Neutrophil (primary cell): ENCODE data around the gene NUP98.

ENCODE experiments used
- H3K27ac ChIP-seq: fragments of 200-600 bp; sonication (generic); 2 replicates; pipeline ENCODE4 v1.5.1; 2016; ENCODE audit warnings: mild to moderate bottlenecking, moderate library complexity
- H3K27me3 ChIP-seq: fragments of 200-600 bp; sonication (generic); 2 replicates; pipeline ENCODE4 v1.6.0; 2016; ENCODE audit warnings: mild to moderate bottlenecking
- H3K36me3 ChIP-seq: fragments of 200-600 bp; sonication (generic); 2 replicates; pipeline ENCODE4 v1.5.1; 2017
- H3K4me1 ChIP-seq, 2 experiments: fragments of 200-600 bp in 1 of 2; sonication (generic) in 1 of 2; 1 replicate in 1 of 2; 2 replicates in 1 of 2; pipeline versions ENCODE4 v1.5.1 to v1.6.1; 2013 to 2016; ENCODE audit warnings: low read depth in 1 of 2, low read length in 1 of 2, mild to moderate bottlenecking in 1 of 2, moderate library complexity in 1 of 2; ENCODE audit not compliant: control insufficient read depth in 1 of 2, insufficient read depth in 1 of 2
- H3K4me3 ChIP-seq, 2 experiments: fragments of 200-600 bp in 1 of 2; sonication (generic) in 1 of 2; 1 replicate in 1 of 2; 2 replicates in 1 of 2; pipeline ENCODE4 v1.5.1; 2013 to 2016; ENCODE audit warnings: low read depth in 1 of 2, low read length in 1 of 2, mild to moderate bottlenecking in 1 of 2, moderate library complexity in 1 of 2
- H3K9me3 ChIP-seq: fragments of 200-600 bp; sonication (generic); 2 replicates; pipeline ENCODE4 v1.5.1; 2016
- CTCF ChIP-seq: fragments of 200-600 bp; sonication (generic); IDR thresholded peaks from 2 replicates; pipeline ENCODE4 v1.5.1; 2016; ENCODE audit warnings: antibody characterized with exemption

Gene NUP98

DNA sequence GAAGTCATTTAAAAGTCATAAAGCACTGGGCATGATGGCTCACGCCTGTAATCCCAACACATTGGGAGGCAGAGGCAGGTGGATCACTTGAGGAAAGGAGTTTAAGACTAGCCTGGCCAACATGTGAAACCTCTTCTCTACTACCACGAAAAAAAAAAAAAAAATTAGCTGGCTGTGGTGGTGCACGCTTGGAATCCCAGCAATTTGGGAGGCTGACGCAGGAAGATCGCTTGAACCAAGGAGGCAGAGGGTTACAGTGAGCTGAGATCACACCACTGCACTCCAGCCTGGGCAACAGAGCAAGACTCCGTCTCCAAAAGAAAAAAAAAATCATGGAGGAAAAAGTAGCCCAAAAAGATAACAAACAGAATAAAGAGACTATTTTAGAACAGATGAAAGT, 42.2 kb downstream of the NUP98 start:
- Histone ChIP-seq H3K9me3 (no peaks in the 10 kb centered on the region), H3K27me3 (no peaks in the 10 kb centered on the region), H3K4me3 (no peak overlapping the region), H3K36me3 (peaks cover 97% of the 10 kb centered on the region), H3K4me1 (no peaks in the 10 kb centered on the region), H3K27ac (no peak overlapping the region)
- no peak for TF ChIP-seq CTCF

DNA sequence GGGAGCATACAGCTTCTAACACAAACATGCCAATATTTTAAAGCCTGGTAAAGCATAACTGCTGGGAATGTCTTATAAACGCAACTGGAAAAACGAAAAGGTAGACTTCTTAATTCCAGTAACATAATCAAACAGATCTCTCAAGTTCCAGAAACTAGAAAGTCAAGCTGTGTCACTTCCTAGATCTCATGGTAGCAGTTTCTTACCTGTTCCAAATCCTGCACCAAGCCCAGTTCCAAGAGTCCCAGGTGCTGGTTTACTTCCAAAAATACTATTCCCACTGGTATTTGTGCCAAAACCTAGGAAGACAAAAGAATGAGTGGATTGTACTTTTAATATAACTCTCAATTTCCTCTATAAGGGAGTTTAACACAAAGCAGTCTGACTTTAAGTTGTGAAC, 44.2 kb downstream of the NUP98 start:
- Histone ChIP-seq H3K9me3 (no peaks in the 10 kb centered on the region), H3K4me1 (no peaks in the 10 kb centered on the region), H3K27me3 (no peaks in the 10 kb centered on the region), H3K27ac (no peak overlapping the region), H3K36me3 (peaks cover 94% of the 10 kb centered on the region), H3K4me3 (no peak overlapping the region)
- no peak for TF ChIP-seq CTCF

GRCh38 chr11:3747704-3748103, 49.6 kb downstream of the NUP98 start:
- Histone ChIP-seq H3K9me3 (no peaks in the 10 kb centered on the region), H3K27ac (no peak overlapping the region), H3K27me3 (no peaks in the 10 kb centered on the region), H3K4me3 (no peak overlapping the region), H3K36me3 (peaks cover 91% of the 10 kb centered on the region), H3K4me1 (no peaks in the 10 kb centered on the region)
- no peak for TF ChIP-seq CTCF

DNA sequence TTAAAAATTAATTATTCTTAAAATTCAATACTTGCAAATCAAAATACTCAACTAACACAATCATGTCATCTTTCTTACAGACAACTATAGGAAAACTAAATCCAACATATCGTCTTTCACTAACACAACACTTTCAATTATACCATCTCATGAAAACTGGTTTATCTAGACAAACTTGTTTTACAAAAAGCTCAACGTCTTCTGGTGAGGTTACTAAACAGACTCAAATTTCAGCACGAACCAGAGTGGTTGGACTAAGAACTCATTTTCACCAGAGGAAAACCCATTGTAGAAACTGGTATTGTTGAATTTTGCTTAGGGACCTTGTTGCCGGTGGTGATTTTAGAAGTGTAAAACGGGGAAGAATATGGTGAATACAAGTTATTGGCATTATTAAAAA, 52.2 kb downstream of the NUP98 start:
- no peak for TF ChIP-seq CTCF
- H3K27me3 ChIP-seq, result no peaks in the 10 kb centered on the region
- H3K4me1 ChIP-seq, result no peaks in the 10 kb centered on the region
- no peaks in the 10 kb centered on the region for H3K9me3 ChIP-seq
- H3K36me3 ChIP-seq, result peaks cover 90% of the 10 kb centered on the region
- no peak overlapping the region for H3K4me3 ChIP-seq
- no peak overlapping the region for H3K27ac ChIP-seq

DNA sequence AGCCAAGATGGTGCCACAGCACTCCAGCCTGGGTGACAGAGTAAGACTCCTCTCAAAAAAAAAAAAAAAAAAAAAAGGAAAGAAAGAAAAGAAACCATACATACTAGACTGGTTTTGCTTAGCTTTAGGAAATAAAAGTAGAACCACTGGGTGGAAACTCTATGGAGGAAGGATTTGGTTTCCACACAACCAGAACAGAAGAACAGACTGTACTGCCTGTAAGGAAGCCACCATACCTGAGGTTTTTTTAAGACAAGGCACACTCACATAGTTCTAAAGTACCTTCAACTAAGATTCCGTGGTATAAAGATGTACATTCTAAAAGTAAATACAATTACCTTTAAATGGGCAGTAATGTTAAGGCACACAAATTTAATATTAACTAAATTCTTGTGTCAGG, 58.6 kb downstream of the NUP98 start:
- H3K9me3 ChIP-seq, result no peaks in the 10 kb centered on the region
- peaks cover 86% of the 10 kb centered on the region for H3K36me3 ChIP-seq
- no peak overlapping the region for H3K4me3 ChIP-seq

More for the DNA sequence above, 58.6 kb downstream of the NUP98 start:
- no peaks in the 10 kb centered on the region for H3K4me1 ChIP-seq
- H3K27ac ChIP-seq, result no peak overlapping the region
- TF ChIP-seq CTCF, result no peak
- H3K27me3 ChIP-seq, result no peaks in the 10 kb centered on the region
